ENCODE measurements around the gene TCEAL2. TPM values are rescaled to one million over a fixed set of nuclear protein-coding genes. Genes with fewer than 3 reads are reported as not detected.

TCEAL2 gene
- total and polyA plus RNA-seq, 2 experiments from 2014 or later: 9.1 to 45.9 TPM

- no peak for ATAC-seq
- H3K4me3 ChIP-seq: no peak overlapping the region
These were observed 12.1 kb upstream of the TCEAL2 start for GRCh38 chrX:102113367-102113766.

GRCh38 chrX:102115748-102116147 is 9.7 kb upstream of the TCEAL2 start:
- Histone ChIP-seq H3K79me2 (replicated peaks; ENCODE audit: insufficient read depth) (no peaks in the 10 kb centered on the region), H3K27me3 (ENCODE audit: insufficient read depth) (no peaks in the 10 kb centered on the region), H4K20me1 (replicated peaks; ENCODE audit: insufficient read depth) (no peaks in the 10 kb centered on the region), H3K9me2 (ENCODE audit: insufficient read depth) (no peaks in the 10 kb centered on the region), H3K4me1 (ENCODE audit: insufficient read depth) (no peaks in the 10 kb centered on the region), H3K4me2 (no peak overlapping the region), H3F3A (replicated peaks; ENCODE audit: low read depth) (no peaks in the 10 kb centered on the region), H3K4me3 (no peak overlapping the region), H3K36me3 (ENCODE audit: insufficient read depth) (no peaks in the 10 kb centered on the region), H2AFZ (no peak overlapping the region), H3K27ac (ENCODE audit: low read depth) (no peak overlapping the region)
- Mint-ChIP-seq H3K4me3 (no peak overlapping the region), H3K27me3 (ENCODE audit: insufficient read depth, low read depth, poor library complexity) (no peaks in the 10 kb centered on the region), H3K9me3 (0 out of 3 replicates have a peak, but pooled peaks cover 3% of the 10 kb centered on the region), H3K36me3 (ENCODE audit: low read depth) (no peaks in the 10 kb centered on the region), H3K27ac (no peak overlapping the region), H3K4me1 (no peaks in the 10 kb centered on the region)
- DNase-seq (ENCODE audit: low spot score): no peak
- ATAC-seq: no peak
- TF ChIP-seq NANOG (IDR thresholded peaks at IDR 0.05; ENCODE audit: borderline replicate concordance): no peak
- no peak for TF ChIP-seq ZNF114 (CRISPR knock-in tag; IDR thresholded peaks at IDR 0.05)
- TF ChIP-seq EZH2 (IDR thresholded peaks at IDR 0.05; ENCODE audit: low read depth, unreplicated experiment): no peak
- no peak for TF ChIP-seq REST (IDR thresholded peaks at IDR 0.05; ENCODE audit: unreplicated experiment)
- TF ChIP-seq CTCF (conservative IDR thresholded peaks at IDR 0.05; ENCODE audit: low read depth in 2 of 2): no peak
- no peak for TF ChIP-seq STAT1 (IDR thresholded peaks at IDR 0.05; ENCODE audit: unreplicated experiment)
- no peak for TF ChIP-seq CREB1 (CRISPR knock-in tag; IDR thresholded peaks at IDR 0.05; ENCODE audit: low read depth)
- TF ChIP-seq JUNB (IDR thresholded peaks at IDR 0.05; ENCODE audit: unreplicated experiment): no peak
- TF ChIP-seq EZH2phosphoT487 (IDR thresholded peaks at IDR 0.05; ENCODE audit: unreplicated experiment): no peak
- no peak for TF ChIP-seq ETS1 (IDR thresholded peaks at IDR 0.05)

More at GRCh38 chrX:102113367-102113766, 12.1 kb upstream of the TCEAL2 start:
- Histone ChIP-seq H3F3A (replicated peaks; ENCODE audit: low read depth) (no peaks in the 10 kb centered on the region), H2AFZ (no peak overlapping the region), H3K27ac (ENCODE audit: low read depth) (no peak overlapping the region), H4K20me1 (replicated peaks; ENCODE audit: insufficient read depth) (no peaks in the 10 kb centered on the region), H3K36me3 (ENCODE audit: insufficient read depth) (no peaks in the 10 kb centered on the region), H3K9me2 (ENCODE audit: insufficient read depth) (no peaks in the 10 kb centered on the region), H3K4me2 (no peak overlapping the region), H3K79me2 (replicated peaks; ENCODE audit: insufficient read depth) (no peaks in the 10 kb centered on the region), H3K4me1 (ENCODE audit: insufficient read depth) (no peaks in the 10 kb centered on the region), H3K27me3 (ENCODE audit: insufficient read depth) (no peaks in the 10 kb centered on the region)
- 0 out of 3 replicates have a peak, but pooled peaks cover 3% of the 10 kb centered on the region for H3K9me3 Mint-ChIP-seq
- no peaks in the 10 kb centered on the region for H3K4me1 Mint-ChIP-seq
- DNase-seq (ENCODE audit: low spot score): no peak
- no peak overlapping the region for H3K4me3 Mint-ChIP-seq
- H3K27ac Mint-ChIP-seq: no peak overlapping the region
- H3K36me3 Mint-ChIP-seq (ENCODE audit: low read depth): no peaks in the 10 kb centered on the region
- TF ChIP-seq ZNF331 (CRISPR knock-in tag; IDR thresholded peaks at IDR 0.05; ENCODE audit: low read depth) (no peak), POLR2AphosphoS5 (IDR thresholded peaks at IDR 0.05; ENCODE audit: low read depth) (no peak), EZH2 (IDR thresholded peaks at IDR 0.05; ENCODE audit: low read depth, unreplicated experiment) (no peak), JUNB (IDR thresholded peaks at IDR 0.05; ENCODE audit: unreplicated experiment) (no peak), ETS1 (IDR thresholded peaks at IDR 0.05) (no peak), NANOG (IDR thresholded peaks at IDR 0.05; ENCODE audit: borderline replicate concordance) (no peak)
- no peaks in the 10 kb centered on the region for H3K27me3 Mint-ChIP-seq (ENCODE audit: insufficient read depth, low read depth, poor library complexity)
